ENCODE data around the gene MYRIP.

Gene MYRIP

GRCh38 chr3:40096661-40097111 is 287.3 kb downstream of the MYRIP start:
- H3K4me1 ChIP-seq (ENCODE audit: control insufficient read depth in 2 of 2, insufficient read depth in 1 of 2, low read depth in 1 of 2, low read length in 2 of 2) = peaks cover 0 to 5% of the 10 kb centered on the region in 2 donors
- WGBS, 2 donors (ENCODE audit: extremely low coverage in 2 of 2, insufficient read length in 2 of 2, insufficient replicate concordance in 1 of 2) = no CpG with 5 or more reads among the region's 6 CpGs
- no peak overlapping the region for H2BK5ac ChIP-seq (ENCODE audit: low read length)
- no peak overlapping the region for H2BK15ac ChIP-seq (ENCODE audit: low read length)
- H2BK12ac ChIP-seq (ENCODE audit: low read length) = no peak overlapping the region
- no peak overlapping the region for H3K4me2 ChIP-seq (ENCODE audit: insufficient read depth, low read length, poor library complexity, severe bottlenecking)
- no peak overlapping the region for H4K91ac ChIP-seq (ENCODE audit: low read depth, low read length, poor library complexity)
- no peak overlapping the region for H3K27ac ChIP-seq (replicated peaks; ENCODE audit: low read length)
- no peak overlapping the region for H3K4ac ChIP-seq (ENCODE audit: low read length)
- no peak overlapping the region for H4K8ac ChIP-seq (ENCODE audit: low read depth, low read length)
- H3K14ac ChIP-seq (ENCODE audit: low read length) = no peak overlapping the region
- H2BK120ac ChIP-seq (ENCODE audit: low read depth, low read length) = no peak overlapping the region
- H3K27me3 ChIP-seq (ENCODE audit: control insufficient read depth in 3 of 3, insufficient read depth in 3 of 3, low read depth in 1 of 3, low read length in 3 of 3) = peaks cover 0 to 2% (median 0%) of the 10 kb centered on the region in 3 experiments
- no peak overlapping the region for H3K9ac ChIP-seq (ENCODE audit: low read depth, low read length, poor library complexity)
- no peak overlapping the region for H3K4me3 ChIP-seq (ENCODE audit: low read length in 2 of 2)
- H2AFZ ChIP-seq (ENCODE audit: low read length) = no peak overlapping the region
- no peak overlapping the region for H2AK5ac ChIP-seq (ENCODE audit: low read depth, low read length)
- no peaks in the 10 kb centered on the region for H3K9me3 ChIP-seq (replicated peaks in 1 of 2; ENCODE audit: control insufficient read depth in 2 of 2, insufficient read depth in 1 of 2, low read depth in 1 of 2, low read length in 2 of 2)
- no peak overlapping the region for H3K23ac ChIP-seq (ENCODE audit: low read depth, low read length, poor library complexity)
- no peak for DNase-seq (ENCODE audit: low spot score)
- no peak overlapping the region for H3K18ac ChIP-seq (ENCODE audit: low read length)
- no peaks in the 10 kb centered on the region for H3K36me3 ChIP-seq (replicated peaks in 1 of 2; ENCODE audit: control insufficient read depth in 2 of 2, insufficient read depth in 2 of 2, low read length in 2 of 2)
- H3K79me1 ChIP-seq (ENCODE audit: low read depth, low read length) = no peaks in the 10 kb centered on the region

GRCh38 chr3:40097131-40098117 is 288.0 kb downstream of the MYRIP start:
- Histone ChIP-seq H3K79me1 (ENCODE audit: low read depth, low read length) (no peaks in the 10 kb centered on the region), H2BK5ac (ENCODE audit: low read length) (no peak overlapping the region), H4K91ac (ENCODE audit: low read depth, low read length, poor library complexity) (no peak overlapping the region), H4K8ac (ENCODE audit: low read depth, low read length) (no peak overlapping the region), H2AK5ac (ENCODE audit: low read depth, low read length) (no peak overlapping the region), H2BK15ac (ENCODE audit: low read length) (no peak overlapping the region), H3K4me1 (ENCODE audit: control insufficient read depth in 2 of 2, insufficient read depth in 1 of 2, low read depth in 1 of 2, low read length in 2 of 2) (peaks cover 0 to 5% of the 10 kb centered on the region in 2 donors), H3K4me2 (ENCODE audit: insufficient read depth, low read length, poor library complexity, severe bottlenecking) (no peak overlapping the region), H3K9ac (ENCODE audit: low read depth, low read length, poor library complexity) (no peak overlapping the region), H3K4me3 (ENCODE audit: low read length in 2 of 2) (no peak overlapping the region), H3K18ac (ENCODE audit: low read length) (no peak overlapping the region), H2BK12ac (ENCODE audit: low read length) (no peak overlapping the region), H3K23ac (ENCODE audit: low read depth, low read length, poor library complexity) (no peak overlapping the region), H3K14ac (ENCODE audit: low read length) (no peak overlapping the region), H2AFZ (ENCODE audit: low read length) (no peak overlapping the region), H3K4ac (ENCODE audit: low read length) (no peak overlapping the region), H2BK120ac (ENCODE audit: low read depth, low read length) (no peak overlapping the region), H3K9me3 (replicated peaks in 1 of 2; ENCODE audit: control insufficient read depth in 2 of 2, insufficient read depth in 1 of 2, low read depth in 1 of 2, low read length in 2 of 2) (no peaks in the 10 kb centered on the region), H3K27me3 (ENCODE audit: control insufficient read depth in 3 of 3, insufficient read depth in 3 of 3, low read depth in 1 of 3, low read length in 3 of 3) (peaks cover 0 to 2% (median 0%) of the 10 kb centered on the region in 3 experiments), H3K27ac (replicated peaks; ENCODE audit: low read length) (no peak overlapping the region), H3K36me3 (replicated peaks in 1 of 2; ENCODE audit: control insufficient read depth in 2 of 2, insufficient read depth in 2 of 2, low read length in 2 of 2) (no peaks in the 10 kb centered on the region)
- DNase-seq (ENCODE audit: low spot score) = no peak
- no CpG with 5 or more reads among the region's 9 CpGs for WGBS, 2 donors (ENCODE audit: extremely low coverage in 2 of 2, insufficient read length in 2 of 2, insufficient replicate concordance in 1 of 2)

GRCh38 chr3:40098261-40098759 is 288.9 kb downstream of the MYRIP start:
- Histone ChIP-seq H3K9ac (ENCODE audit: low read depth, low read length, poor library complexity) (no peak overlapping the region), H3K9me3 (replicated peaks in 1 of 2; ENCODE audit: control insufficient read depth in 2 of 2, insufficient read depth in 1 of 2, low read depth in 1 of 2, low read length in 2 of 2) (no peaks in the 10 kb centered on the region), H2AFZ (ENCODE audit: low read length) (no peak overlapping the region), H3K79me1 (ENCODE audit: low read depth, low read length) (no peaks in the 10 kb centered on the region), H3K4me2 (ENCODE audit: insufficient read depth, low read length, poor library complexity, severe bottlenecking) (no peak overlapping the region), H2AK5ac (ENCODE audit: low read depth, low read length) (no peak overlapping the region), H2BK12ac (ENCODE audit: low read length) (no peak overlapping the region), H3K14ac (ENCODE audit: low read length) (no peak overlapping the region), H2BK15ac (ENCODE audit: low read length) (no peak overlapping the region), H3K27ac (replicated peaks; ENCODE audit: low read length) (no peak overlapping the region), H2BK5ac (ENCODE audit: low read length) (no peak overlapping the region), H4K8ac (ENCODE audit: low read depth, low read length) (no peak overlapping the region), H3K23ac (ENCODE audit: low read depth, low read length, poor library complexity) (no peak overlapping the region), H3K27me3 (ENCODE audit: control insufficient read depth in 3 of 3, insufficient read depth in 3 of 3, low read depth in 1 of 3, low read length in 3 of 3) (peaks cover 0 to 2% (median 0%) of the 10 kb centered on the region in 3 experiments), H4K91ac (ENCODE audit: low read depth, low read length, poor library complexity) (no peak overlapping the region), H3K18ac (ENCODE audit: low read length) (no peak overlapping the region), H3K36me3 (replicated peaks in 1 of 2; ENCODE audit: control insufficient read depth in 2 of 2, insufficient read depth in 2 of 2, low read length in 2 of 2) (no peaks in the 10 kb centered on the region), H3K4ac (ENCODE audit: low read length) (no peak overlapping the region), H3K4me1 (ENCODE audit: control insufficient read depth in 2 of 2, insufficient read depth in 1 of 2, low read depth in 1 of 2, low read length in 2 of 2) (peaks cover 0 to 5% of the 10 kb centered on the region in 2 donors), H2BK120ac (ENCODE audit: low read depth, low read length) (no peak overlapping the region), H3K4me3 (ENCODE audit: low read length in 2 of 2) (no peak overlapping the region)
- DNase-seq (ENCODE audit: low spot score) = no peak

- H4K8ac ChIP-seq (ENCODE audit: low read depth, low read length) = no peak overlapping the region
- no peak overlapping the region for H3K18ac ChIP-seq (ENCODE audit: low read length)
- H2BK15ac ChIP-seq (ENCODE audit: low read length) = no peak overlapping the region
- H2BK120ac ChIP-seq (ENCODE audit: low read depth, low read length) = no peak overlapping the region
- DNase-seq (ENCODE audit: low spot score) = no peak
- H3K4me1 ChIP-seq (ENCODE audit: control insufficient read depth in 2 of 2, insufficient read depth in 1 of 2, low read depth in 1 of 2, low read length in 2 of 2) = peaks cover 0 to 2% of the 10 kb centered on the region in 2 donors
- H3K4ac ChIP-seq (ENCODE audit: low read length) = no peak overlapping the region
- H3K9ac ChIP-seq (ENCODE audit: low read depth, low read length, poor library complexity) = no peak overlapping the region
- H2BK5ac ChIP-seq (ENCODE audit: low read length) = no peak overlapping the region
- no peaks in the 10 kb centered on the region for H3K79me1 ChIP-seq (ENCODE audit: low read depth, low read length)
- H4K91ac ChIP-seq (ENCODE audit: low read depth, low read length, poor library complexity) = no peak overlapping the region
- H3K27ac ChIP-seq (replicated peaks; ENCODE audit: low read length) = no peak overlapping the region
- no peaks in the 10 kb centered on the region for H3K9me3 ChIP-seq (replicated peaks in 1 of 2; ENCODE audit: control insufficient read depth in 2 of 2, insufficient read depth in 1 of 2, low read depth in 1 of 2, low read length in 2 of 2)
- H2AK5ac ChIP-seq (ENCODE audit: low read depth, low read length) = no peak overlapping the region
- no peaks in the 10 kb centered on the region for H3K27me3 ChIP-seq (ENCODE audit: control insufficient read depth in 3 of 3, insufficient read depth in 3 of 3, low read depth in 1 of 3, low read length in 3 of 3)
- H3K23ac ChIP-seq (ENCODE audit: low read depth, low read length, poor library complexity) = no peak overlapping the region
- H2AFZ ChIP-seq (ENCODE audit: low read length) = no peak overlapping the region
- no peak overlapping the region for H3K4me3 ChIP-seq (ENCODE audit: low read length in 2 of 2)
- WGBS, 2 donors (ENCODE audit: extremely low coverage in 2 of 2, insufficient read length in 2 of 2, insufficient replicate concordance in 1 of 2) = no CpG with 5 or more reads among the region's 7 CpGs
- H2BK12ac ChIP-seq (ENCODE audit: low read length) = no peak overlapping the region
- H3K14ac ChIP-seq (ENCODE audit: low read length) = no peak overlapping the region
- no peak overlapping the region for H3K4me2 ChIP-seq (ENCODE audit: insufficient read depth, low read length, poor library complexity, severe bottlenecking)
- H3K36me3 ChIP-seq (replicated peaks in 1 of 2; ENCODE audit: control insufficient read depth in 2 of 2, insufficient read depth in 2 of 2, low read length in 2 of 2) = no peaks in the 10 kb centered on the region
These were observed 290.5 kb downstream of the MYRIP start for GRCh38 chr3:40099871-40100270.
